ENCODE results near the gene CTDNEP1. TPM values are rescaled to one million over a fixed set of nuclear protein-coding genes. Genes with fewer than 3 reads are reported as not detected.

Gene CTDNEP1
- total and polyA plus RNA-seq, 10 donors = 69.3 to 133 (median 98.0) TPM

- intact Hi-C loops (cut with DNase I; ENCODE audit: low total_unique reads) = no loop called here
- 87 to 96% (median 88%) methylated on average over 6 of the region's 6 CpGs for WGBS, 5 donors
- Histone ChIP-seq H3K27me3 (replicated peaks in 1 of 7) (no peaks in the 10 kb centered on the region), H3K36me3 (peaks cover 0 to 42% (median 30%) of the 10 kb centered on the region in 6 donors), H3K27ac (peak overlapping the region in 7 of 8 donors; percentile 63 to 99 (median 96)), H3K4me3 (peak overlapping the region in 1 of 8 donors; percentile 99), H3K9me3 (no peaks in the 10 kb centered on the region), H3K4me1 (peaks cover 31 to 80% (median 72%) of the 10 kb centered on the region in 6 donors)
- no peak for TF ChIP-seq CTCF (IDR thresholded peaks at IDR 0.05 in 8 of 11, conservative IDR thresholded peaks at IDR 0.05 in 3 of 11)
- TF ChIP-seq POLR2A (IDR thresholded peaks at IDR 0.05) = no peak
- TF ChIP-seq POLR2AphosphoS5 (IDR thresholded peaks at IDR 0.05) = no peak
- DNase-seq = peak; percentile 78
Observed at GRCh38 chr17:7236808-7237207, 14.7 kb downstream of the CTDNEP1 start.

DNA sequence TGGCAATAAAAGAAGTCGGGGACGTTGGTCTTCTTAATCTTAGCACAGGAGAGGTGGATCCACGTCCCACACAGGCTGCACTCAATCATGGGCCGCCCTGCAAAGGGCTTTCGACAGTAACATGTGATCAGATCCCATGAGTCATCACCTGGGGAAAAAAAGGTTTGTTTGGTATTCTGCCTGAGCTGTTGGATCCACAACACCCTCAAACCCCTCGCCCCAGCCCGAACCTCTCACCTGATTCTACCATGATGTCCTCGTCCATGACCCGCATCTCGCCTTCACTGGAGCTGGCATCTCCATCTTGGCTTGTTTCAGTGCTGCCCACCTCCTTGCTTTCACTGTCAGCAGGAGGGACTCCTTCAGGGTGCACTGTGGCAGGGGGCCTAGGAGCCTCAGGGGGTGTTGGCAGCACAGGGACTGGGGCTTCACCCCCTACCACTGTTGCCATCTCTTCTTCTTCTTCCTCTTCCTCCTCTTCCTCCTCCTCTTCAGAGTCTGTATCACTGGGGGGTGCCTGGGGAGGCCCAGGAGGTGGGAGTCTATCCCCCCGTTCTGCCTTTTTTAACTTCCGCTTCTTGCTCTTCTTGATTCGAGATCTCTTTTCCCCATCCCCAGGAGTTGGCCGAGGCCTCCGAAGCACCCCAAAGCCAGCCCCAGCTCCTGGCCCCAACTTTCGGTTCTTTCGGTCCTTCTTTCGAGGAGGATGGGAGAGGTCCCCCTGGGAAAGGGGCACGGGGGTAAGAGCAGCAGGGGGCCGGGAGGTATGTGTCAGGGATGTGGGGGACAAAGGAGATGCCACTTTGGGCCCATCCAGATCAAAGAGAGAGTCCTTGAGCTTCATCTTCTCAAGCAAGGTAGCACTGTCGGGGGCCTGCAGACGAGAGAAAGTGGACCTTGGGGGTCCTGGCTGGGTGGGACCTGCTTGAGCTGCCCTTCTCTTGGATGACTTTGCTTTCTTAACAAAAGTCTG lies 15.6 kb downstream of the CTDNEP1 start:
- peaks cover 25 to 80% (median 69%) of the 10 kb centered on the region in 6 donors for H3K4me1 ChIP-seq
- intact Hi-C loops (cut with DNase I; ENCODE audit: low total_unique reads) = no loop called here
- H3K4me3 ChIP-seq = no peak overlapping the region
- no peaks in the 10 kb centered on the region for H3K27me3 ChIP-seq (replicated peaks in 1 of 7)
- no peaks in the 10 kb centered on the region for H3K9me3 ChIP-seq
- peaks cover 0 to 37% (median 27%) of the 10 kb centered on the region in 6 donors for H3K36me3 ChIP-seq
- H3K27ac ChIP-seq = peak overlapping the region in 4 of 8 donors; percentile 81 to 99 (median 94)
- TF ChIP-seq POLR2A (IDR thresholded peaks at IDR 0.05) = no peak
- peak; percentile 23 to 44 (median 24) for TF ChIP-seq POLR2AphosphoS5 (IDR thresholded peaks at IDR 0.05)
- 82 to 92% (median 87%) methylated on average over 20 to 22 of the region's 22 CpGs for WGBS, 5 donors
- DNase-seq = peak; percentile 75

DNA sequence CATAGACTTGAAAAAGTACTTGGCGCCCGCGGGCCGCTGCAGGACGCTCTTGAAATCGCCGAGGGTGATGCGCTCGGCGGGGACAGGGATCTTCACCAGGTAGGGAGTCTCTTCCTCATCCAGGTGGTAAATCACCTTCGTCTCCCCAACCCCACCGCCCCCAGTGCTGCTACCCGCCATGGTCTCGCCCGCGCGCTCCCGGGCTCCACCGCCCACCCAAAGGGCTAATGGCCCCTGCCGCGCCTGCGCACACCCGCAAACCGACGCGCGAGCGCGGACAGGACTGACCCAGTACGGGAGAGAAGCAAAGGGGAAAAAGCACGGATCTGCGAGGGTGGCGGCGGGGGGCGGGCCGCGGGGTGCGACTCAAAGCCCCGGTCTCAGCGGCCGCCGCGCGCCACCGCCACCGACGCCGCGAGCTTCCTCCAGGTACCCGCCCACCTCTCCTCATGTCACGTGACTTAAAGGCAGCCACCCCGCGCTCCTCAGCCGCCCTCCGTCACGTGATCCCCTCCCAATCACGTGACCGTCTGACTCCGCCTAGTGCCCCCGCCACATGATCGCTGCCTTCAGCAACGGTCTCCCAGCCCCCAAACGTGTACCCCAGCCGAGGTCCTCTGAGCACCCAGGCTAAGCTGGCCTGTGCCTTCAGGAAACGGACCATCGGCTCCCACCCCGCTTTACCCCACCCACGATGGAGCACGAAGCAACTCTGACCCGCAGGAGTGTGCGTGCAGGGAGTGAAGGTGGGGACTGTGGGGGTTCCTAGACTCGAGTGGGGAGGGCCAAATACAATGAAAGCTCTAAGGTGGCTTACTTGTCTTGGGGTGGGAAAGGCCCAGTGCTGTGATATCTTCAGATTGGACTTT lies 17.2 kb downstream of the CTDNEP1 start, which contains the start of gene DVL2:
TSS of gene DVL2 (minus strand) at position 435 of the 869 bp plus-strand sequence. CDS start at position 180, 255 bp downstream.
- 0 to 1% (median 0%) methylated on average over 43 to 72 of the region's 72 CpGs for WGBS, 5 donors
- H3K4me1 ChIP-seq = peaks cover 12 to 68% (median 57%) of the 10 kb centered on the region in 6 donors
- peak within 1 kb of the TSS; percentile 67 to 97 (median 82) for H3K4me3 ChIP-seq
- peak within 1 kb of the TSS; percentile 69 to 94 (median 88) for H3K27ac ChIP-seq
- no peaks in the 10 kb centered on the region for H3K9me3 ChIP-seq
- TF ChIP-seq POLR2A (IDR thresholded peaks at IDR 0.05) (peak; percentile 5 to 80 (median 50)), CTCF (IDR thresholded peaks at IDR 0.05 in 8 of 11, conservative IDR thresholded peaks at IDR 0.05 in 3 of 11) (peak in 1 of 11 experiments; percentile 41), POLR2AphosphoS5 (IDR thresholded peaks at IDR 0.05) (peak; percentile 95 to 98 (median 97))
- intact Hi-C loops (cut with DNase I; ENCODE audit: low total_unique reads) = no loop called here
- H3K36me3 ChIP-seq = peaks cover 0 to 39% (median 29%) of the 10 kb centered on the region in 6 donors
- peak; percentile 99 for DNase-seq
- no peaks in the 10 kb centered on the region for H3K27me3 ChIP-seq (replicated peaks in 1 of 7)

GRCh38 chr17:7233701-7234082 lies 17.8 kb downstream of the CTDNEP1 start:
- no peaks in the 10 kb centered on the region for H3K27me3 ChIP-seq (replicated peaks in 1 of 7)

More at GRCh38 chr17:7233701-7234082, 17.8 kb downstream of the CTDNEP1 start:
- Histone ChIP-seq H3K36me3 (peaks cover 0 to 46% (median 35%) of the 10 kb centered on the region in 6 donors), H3K27ac (peak overlapping the region; percentile 69 to 94 (median 88)), H3K4me1 (peaks cover 12 to 68% (median 57%) of the 10 kb centered on the region in 6 donors), H3K4me3 (peak overlapping the region; percentile 67 to 97 (median 82)), H3K9me3 (no peaks in the 10 kb centered on the region)
- no peak for TF ChIP-seq POLR2A (IDR thresholded peaks at IDR 0.05)
- no peak for TF ChIP-seq CTCF (IDR thresholded peaks at IDR 0.05 in 8 of 11, conservative IDR thresholded peaks at IDR 0.05 in 3 of 11)
- intact Hi-C loops (cut with DNase I; ENCODE audit: low total_unique reads) = no loop called here
- no peak for DNase-seq
- 1 to 3% (median 2%) methylated on average over 9 of the region's 9 CpGs for WGBS, 5 donors

All from spleen (tissue), 11 donors.